ENCODE measurements around the gene TENT5C. TPM values are rescaled to one million over a fixed set of nuclear protein-coding genes. Genes with fewer than 3 reads are reported as not detected.
A peak's percentile ranks its signal among the peaks of the same experiment; 100 is the strongest.

Gene TENT5C
- total and polyA plus RNA-seq, 9 of the 15 experiments (the other 6 are each of a cell fraction or from before 2014, with no cell fraction given), result 1.8 to 7.7 (median 4.0) TPM

GRCh38 chr1:117613249-117613968, 7.6 kb downstream of the TENT5C start (continued):
- TF ChIP-seq ZNF639 (CRISPR knock-in tag; conservative IDR thresholded peaks at IDR 0.05 in 1 of 2, IDR thresholded peaks at IDR 0.05 in 1 of 2) (no peak), ZBTB9 (CRISPR knock-in tag; IDR thresholded peaks at IDR 0.05) (0 out of 2 replicates have a peak, but pooled peaks have one; percentile 76), FOXM1 (IDR thresholded peaks at IDR 0.05; ENCODE audit: low read depth) (peak; percentile 89), FOXM1 (CRISPR knock-in tag; IDR thresholded peaks at IDR 0.05; ENCODE audit: low read depth) (no peak), TSHZ1 (CRISPR knock-in tag; IDR thresholded peaks at IDR 0.05) (no peak; the same call in 1 of the 2 replicates), TEAD2 (tag; IDR thresholded peaks at IDR 0.05) (no peak), ELF4 (CRISPR knock-in tag; IDR thresholded peaks at IDR 0.05) (peak; percentile 89; the same call in 1 of the 2 replicates), CHD7 (IDR thresholded peaks at IDR 0.05; ENCODE audit: low read depth, low read length) (no peak)

Measured in K562 (cell line).